Daoy (cell line): ENCODE data around the gene ABI1. TPM values are rescaled to one million over a fixed set of nuclear protein-coding genes. Genes with fewer than 3 reads are reported as not detected.
"Not testable (repeated sequence)": the region's sequence is repeated elsewhere in the genome, so short reads cannot be mapped to it uniquely, and the experiment has no call there.

Experiments used
- DNase-seq: peaks from one replicate; pipeline ENCODE4 v3.0.0-alpha.2; 2015; ENCODE audit warnings: low read depth
- total RNA-seq: library from RNA; depleted of rRNA; stranded (reverse); fragments of >200 nt; shearing (Covaris generic); gene quantifications from 2 replicates; pipeline ENCODE4 v1.2.3, GENCODE V29; 2014; rRNA removed

The ABI1 gene
- total RNA-seq: 31.2 and 34.4 TPM in 2 replicates

DNA sequence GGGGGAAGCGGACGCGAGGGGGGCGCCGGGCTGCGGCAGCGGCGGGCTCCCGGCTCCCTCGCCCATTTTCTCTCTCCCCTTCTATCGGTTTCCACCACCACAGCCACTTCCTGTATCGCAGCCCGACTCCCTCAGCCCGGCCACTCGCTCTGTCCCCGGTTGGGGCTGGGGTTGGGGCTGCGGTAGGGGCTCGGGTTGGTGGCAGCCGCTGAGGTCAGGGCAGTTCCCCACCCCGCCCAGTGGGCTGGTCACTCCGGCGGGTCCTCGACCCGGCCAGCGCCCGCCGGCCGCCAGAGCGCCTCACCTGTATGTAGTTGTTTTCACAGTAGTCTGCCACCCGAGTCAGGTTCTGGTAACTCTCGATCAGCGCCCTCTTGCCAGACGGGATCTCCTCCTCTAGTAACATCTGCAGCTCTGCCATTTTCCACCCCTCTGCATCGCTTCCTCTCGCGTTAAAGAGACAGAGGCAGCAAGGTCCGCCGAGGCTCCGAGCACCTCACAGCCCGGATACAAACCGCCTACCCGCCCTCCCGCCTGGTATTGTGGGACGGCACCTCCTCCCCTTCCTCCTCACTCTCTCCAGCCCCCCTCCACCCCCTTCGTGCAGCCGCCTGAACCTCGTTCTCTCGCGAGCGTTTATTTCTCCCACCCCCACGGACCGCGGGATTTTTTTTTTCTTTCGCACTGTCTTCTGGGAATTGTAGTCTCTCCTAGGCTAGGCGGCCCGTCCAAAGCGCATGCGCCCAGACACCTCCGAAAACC lies at the start of gene ABI1:
ABI1 (minus strand) TSS at position 516 of the 762 bp plus-strand sequence; CDS start at position 421, 95 bp downstream.
- peak; percentile 96 for DNase-seq

DNA sequence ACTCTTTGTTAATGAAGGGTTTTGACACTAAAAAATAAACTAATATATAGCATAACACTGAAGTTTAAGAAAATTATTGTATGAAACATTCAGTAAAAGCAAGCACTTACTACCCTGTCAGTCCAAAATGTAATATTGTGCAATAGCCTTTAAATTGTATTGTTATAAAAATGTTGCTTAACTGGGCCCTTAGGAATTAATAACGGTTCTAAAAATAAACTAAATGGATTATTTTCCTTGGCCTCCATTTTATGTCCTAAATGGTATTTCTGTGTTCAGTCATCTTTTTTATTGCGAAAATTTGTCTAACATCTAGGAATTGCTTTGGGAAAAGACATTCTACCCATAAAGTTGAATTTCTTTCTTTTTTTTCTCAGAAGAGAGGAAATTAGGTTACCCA lies 49.0 kb upstream of the ABI1 start:
- DNase-seq: no peak

DNA sequence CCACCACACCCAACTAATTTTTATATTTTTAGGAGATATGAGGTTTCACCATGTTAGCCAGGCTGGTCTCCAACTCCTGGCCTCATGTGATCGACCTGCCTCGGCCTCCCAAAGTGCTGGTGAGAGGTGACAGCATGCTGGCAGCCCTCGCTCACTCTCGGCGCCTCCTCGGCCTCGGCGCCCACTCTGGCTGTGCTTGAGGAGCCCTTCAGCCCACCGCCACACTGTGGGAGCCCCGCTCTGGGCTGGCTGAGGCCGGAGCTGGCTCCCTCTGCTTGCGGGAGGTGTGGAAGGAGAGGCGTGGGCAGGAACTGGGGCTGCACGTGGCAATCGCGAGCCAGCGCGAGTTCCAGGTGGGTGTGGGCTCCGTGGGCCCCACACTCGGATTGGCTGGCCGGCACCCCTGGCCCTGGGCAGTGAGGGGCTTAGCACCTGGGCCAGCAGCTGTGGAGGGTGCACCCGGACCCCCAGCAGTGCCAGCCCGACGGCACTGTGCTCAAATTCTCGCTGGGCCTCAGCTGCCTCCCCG lies 44.6 kb upstream of the ABI1 start:
- DNase-seq: not testable (repeated sequence)

- DNase-seq: no peak
Observed at GRCh38 chr10:26903431-26904217, 42.9 kb upstream of the ABI1 start.

DNA sequence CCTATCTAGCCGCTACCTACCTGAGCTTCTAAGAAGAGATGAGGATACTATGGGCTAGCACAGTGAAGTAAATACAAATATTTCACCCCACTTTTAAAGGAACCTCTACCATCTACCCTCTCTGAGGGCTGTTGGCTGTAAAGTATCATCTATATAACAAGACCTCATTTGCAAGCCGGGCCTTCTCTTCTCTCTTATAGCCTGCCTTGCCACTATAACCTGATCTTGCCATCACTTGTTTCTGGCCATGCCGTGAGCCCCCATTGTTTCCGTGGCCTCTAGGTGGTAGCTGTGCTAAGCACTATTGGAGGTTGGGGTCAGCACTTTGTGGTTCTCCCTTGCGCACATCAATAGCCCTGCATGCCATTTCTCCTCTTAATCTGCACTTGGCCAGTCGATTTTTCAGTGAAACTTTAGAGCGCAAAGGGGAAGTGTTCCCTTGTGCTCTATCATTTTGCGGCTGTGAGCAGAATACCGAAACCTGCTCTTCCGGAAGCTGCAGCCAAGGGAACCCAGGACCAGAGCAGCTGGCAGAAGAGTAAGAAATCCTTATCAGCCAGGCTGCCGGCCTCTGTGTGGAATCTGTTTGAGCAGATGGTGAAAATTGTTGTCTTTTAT lies 31.7 kb upstream of the ABI1 start:
- DNase-seq: not testable (repeated sequence)

GRCh38 chr10:26890956-26891355 lies 30.2 kb upstream of the ABI1 start:
- peak; percentile 49 for DNase-seq

DNA sequence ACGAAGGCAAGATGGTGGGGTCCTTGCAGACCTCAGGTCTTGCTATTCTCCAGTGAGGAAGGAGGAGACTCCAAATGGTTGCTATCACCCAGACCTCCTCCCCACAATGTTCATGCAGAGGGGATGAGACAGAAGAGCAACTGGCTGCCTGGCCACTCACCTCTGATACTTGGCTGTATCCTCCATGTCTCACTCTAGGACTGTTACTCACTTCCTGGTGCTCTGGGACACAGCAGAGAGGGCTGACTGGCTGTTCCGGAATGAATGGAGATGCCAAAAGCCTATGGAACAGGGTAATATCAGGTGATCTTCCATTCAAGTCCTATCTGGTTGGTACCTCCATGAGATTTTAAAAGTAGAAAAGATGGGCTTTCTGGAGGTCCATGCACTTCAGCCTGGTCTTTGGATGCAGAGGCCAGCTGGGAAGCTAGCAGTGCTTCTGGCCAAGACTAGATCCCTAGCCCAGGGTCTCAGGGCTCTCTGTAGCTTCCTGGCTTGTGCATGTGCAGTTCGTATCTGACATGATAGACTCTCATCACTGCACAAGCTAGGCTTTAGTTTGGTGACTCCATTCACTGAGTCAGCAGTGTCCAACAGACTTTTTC lies 27.0 kb upstream of the ABI1 start:
- DNase-seq: peak; percentile 9

DNA sequence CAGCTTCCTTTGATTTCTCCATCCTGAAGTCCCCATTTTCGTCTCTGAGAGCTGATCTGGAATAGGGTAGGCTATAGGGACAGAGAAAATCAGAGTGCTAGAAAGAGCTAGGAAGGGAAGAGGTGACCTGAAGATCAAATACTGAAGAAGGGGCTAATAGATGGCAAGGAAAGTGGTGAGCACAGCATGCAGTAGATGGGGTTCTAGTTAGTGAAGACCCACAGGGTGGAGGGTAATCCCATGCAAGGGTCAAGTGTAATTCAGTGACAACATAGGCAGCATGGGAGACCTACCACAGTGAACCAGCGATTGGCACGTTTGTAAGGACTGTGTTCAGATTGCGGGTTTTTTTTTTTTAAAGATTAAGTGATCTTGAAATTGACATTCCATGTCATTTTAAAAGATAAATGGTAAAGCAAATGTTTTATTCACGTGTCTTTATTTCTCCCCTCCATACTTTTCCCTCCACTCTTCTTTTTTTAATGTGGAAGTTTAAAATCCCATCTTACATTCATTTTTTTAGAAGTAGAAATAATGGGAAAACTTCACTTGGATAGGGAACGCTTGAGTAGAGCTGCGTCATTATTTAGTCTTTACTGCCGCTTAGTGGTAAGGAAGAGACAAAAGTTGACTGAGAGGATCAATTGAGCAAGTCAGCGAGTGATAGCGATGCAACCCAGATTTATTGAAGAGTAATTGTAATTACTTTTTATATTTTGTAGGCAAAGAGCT lies 21.0 kb upstream of the ABI1 start:
- peak; percentile 42 for DNase-seq

- no peak for DNase-seq
Observed at GRCh38 chr10:26879744-26880143, 19.0 kb upstream of the ABI1 start.

DNA sequence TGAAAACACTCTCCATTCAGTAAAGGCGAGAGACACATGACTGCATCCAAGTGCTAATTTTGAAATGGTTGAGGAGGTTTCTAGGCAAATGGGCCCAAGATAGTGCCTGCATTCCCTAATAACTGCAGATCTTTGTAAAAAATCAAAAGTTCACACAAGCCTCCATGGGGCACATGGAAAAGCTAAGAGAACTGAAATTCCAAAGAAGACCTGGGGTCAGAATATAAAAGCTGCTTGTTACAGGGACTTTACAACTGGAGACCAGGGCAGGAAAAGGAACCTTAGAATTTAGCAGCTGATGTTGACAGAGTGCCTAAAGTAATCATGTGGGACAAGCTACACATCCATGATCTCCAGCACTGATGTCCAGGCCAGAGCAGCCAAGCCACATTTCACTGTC lies 10.0 kb upstream of the ABI1 start:
- DNase-seq: no peak

DNA sequence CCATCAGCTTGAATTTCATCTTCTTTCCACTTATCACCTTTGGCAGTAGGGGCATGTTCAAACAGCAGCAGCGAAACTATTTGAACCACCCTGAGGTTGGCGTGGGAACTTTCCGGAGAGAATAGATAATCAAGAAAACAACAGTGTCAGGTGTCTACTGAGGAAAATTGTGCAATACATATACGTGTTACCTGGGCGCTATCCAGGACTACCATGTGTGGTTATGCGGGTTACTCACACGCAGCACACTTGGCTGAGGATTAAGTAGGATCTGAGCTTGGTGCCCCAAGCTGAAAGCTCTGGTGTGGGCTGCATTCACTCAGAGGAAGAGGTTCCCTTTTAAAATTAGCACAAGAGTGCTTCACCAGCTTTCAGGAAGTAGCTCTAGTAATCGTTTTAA lies 8.8 kb upstream of the ABI1 start:
- peak; percentile 39 for DNase-seq

- no peak for DNase-seq
Observed at GRCh38 chr10:26863351-26864076, 2.8 kb upstream of the ABI1 start.

- no peak for DNase-seq
Observed at GRCh38 chr10:26861205-26861998, 644 bp upstream of the ABI1 start.

- peak; percentile 75 for DNase-seq
Observed at GRCh38 chr10:26860102-26860442, 686 bp downstream of the ABI1 start.

DNA sequence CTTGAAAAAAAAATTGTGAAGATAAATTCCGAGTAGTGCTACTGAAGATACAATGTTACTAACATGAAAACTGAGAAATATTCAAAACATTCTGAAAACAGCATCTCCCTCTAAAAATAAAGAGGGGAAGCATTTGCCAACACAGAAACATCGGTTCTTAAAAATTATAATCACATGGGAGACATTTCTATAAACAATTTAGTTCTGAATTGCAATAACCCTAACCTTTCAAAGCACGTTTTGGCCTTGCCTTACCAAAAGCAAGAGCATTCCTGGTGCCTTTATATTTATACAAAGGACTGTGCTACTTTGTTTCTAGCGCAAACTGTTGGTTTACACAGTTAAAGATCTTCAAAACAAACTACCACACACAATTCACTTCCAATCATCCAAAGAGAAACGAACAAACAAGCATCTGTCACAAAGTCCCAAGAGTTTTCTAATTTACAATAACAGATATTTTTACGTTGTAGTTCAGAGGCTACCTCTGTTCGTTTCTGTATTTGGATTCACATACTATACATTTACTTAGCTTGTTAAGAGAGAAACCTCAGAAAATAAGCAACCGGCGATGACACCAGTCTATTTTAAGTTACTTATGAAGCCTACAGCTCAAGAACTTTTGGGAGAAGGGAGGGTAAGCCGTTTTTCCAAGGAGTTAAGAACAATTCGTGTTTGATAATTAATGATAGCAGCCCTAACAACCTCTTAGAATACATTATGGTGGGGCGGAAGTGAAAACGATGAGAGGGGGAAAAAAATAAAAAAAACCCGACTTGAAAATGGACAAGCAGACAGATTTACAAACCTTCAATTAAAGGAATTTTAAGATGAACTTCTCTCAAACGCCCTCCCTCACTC lies 1.3 kb downstream of the ABI1 start:
- no peak for DNase-seq

GRCh38 chr10:26858707-26859034 lies 2.1 kb downstream of the ABI1 start:
- DNase-seq: no peak

DNA sequence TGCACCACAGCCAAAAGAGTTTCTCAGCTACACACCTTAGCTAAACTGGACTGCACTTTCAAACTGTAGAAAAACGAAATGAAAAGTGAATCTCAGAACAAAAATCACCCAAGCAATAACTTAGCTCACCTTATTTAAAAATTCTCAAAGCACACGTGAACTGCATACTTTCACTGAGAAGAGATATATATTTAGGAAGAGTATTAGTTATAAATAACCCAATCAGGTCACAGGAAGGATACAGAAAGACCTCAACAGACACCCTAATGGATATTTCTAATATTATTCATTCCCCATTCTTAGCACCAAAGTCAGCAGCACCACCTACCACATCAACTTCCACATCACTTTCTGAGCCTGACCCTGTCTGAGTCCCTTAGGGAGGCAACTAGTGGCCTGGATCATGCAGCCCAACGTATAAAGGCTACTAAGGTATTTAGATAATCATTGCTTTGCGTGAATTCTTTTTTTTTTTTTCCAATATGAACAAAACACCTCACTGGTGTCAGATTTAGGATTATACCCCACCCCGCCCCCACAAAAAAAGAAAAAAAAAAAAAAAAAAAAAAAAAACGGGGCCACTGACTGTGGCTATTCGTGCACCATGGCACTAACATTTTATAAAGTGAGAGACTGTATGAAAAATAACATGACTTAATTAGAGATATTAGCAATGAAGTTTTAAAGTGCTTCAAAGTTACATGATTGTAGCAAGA lies 2.6 kb downstream of the ABI1 start:
- no peak for DNase-seq

- DNase-seq: not testable (repeated sequence)
Observed at GRCh38 chr10:26857553-26857952, 3.2 kb downstream of the ABI1 start.
